ENCODE results near the gene HMX1.

GRCh38 chr4:8909548-8909947 is 37.9 kb upstream of the HMX1 start:
- TF ChIP-seq, protein P1, sequence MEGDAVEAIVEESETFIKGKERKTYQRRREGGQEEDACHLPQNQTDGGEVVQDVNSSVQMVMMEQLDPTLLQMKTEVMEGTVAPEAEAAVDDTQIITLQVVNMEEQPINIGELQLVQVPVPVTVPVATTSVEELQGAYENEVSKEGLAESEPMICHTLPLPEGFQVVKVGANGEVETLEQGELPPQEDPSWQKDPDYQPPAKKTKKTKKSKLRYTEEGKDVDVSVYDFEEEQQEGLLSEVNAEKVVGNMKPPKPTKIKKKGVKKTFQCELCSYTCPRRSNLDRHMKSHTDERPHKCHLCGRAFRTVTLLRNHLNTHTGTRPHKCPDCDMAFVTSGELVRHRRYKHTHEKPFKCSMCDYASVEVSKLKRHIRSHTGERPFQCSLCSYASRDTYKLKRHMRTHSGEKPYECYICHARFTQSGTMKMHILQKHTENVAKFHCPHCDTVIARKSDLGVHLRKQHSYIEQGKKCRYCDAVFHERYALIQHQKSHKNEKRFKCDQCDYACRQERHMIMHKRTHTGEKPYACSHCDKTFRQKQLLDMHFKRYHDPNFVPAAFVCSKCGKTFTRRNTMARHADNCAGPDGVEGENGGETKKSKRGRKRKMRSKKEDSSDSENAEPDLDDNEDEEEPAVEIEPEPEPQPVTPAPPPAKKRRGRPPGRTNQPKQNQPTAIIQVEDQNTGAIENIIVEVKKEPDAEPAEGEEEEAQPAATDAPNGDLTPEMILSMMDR (IDR thresholded peaks at IDR 0.05): no peak
- no peak for TF ChIP-seq ZFX (IDR thresholded peaks at IDR 0.05; ENCODE audit: borderline replicate concordance)

Data from 22Rv1 (cell line).